H9 (cell line): ENCODE measurements around the gene ABCC3. TPM values are rescaled to one million over a fixed set of nuclear protein-coding genes. Genes with fewer than 3 reads are reported as not detected.

ENCODE experiments used
- DNase-seq: peaks from one replicate; pipeline ENCODE4 v3.0.0-alpha.2; 2017
- H2AFZ ChIP-seq: one replicate; pipeline ENCODE4 v1.6.1; 2013; ENCODE audit warnings: mild to moderate bottlenecking, low read length, control low read depth, moderate library complexity
- H2AK5ac ChIP-seq: 2 replicates; pipeline ENCODE4 v1.6.1; 2013; ENCODE audit warnings: low read length, control low read depth, mixed read lengths; ENCODE audit not compliant: insufficient read length
- H2BK120ac ChIP-seq: one replicate; pipeline ENCODE4 v1.6.1; 2013; ENCODE audit warnings: low read depth, mild to moderate bottlenecking, low read length, control low read depth, inconsistent platforms; ENCODE audit not compliant: poor library complexity, severe bottlenecking
- H2BK12ac ChIP-seq: 2 replicates; pipeline ENCODE4 v1.6.1; 2013; ENCODE audit warnings: low read length, control low read depth, mixed read lengths, low read depth; ENCODE audit not compliant: insufficient read length
- H2BK15ac ChIP-seq: 2 replicates; pipeline ENCODE4 v1.6.1; 2013; ENCODE audit warnings: low read depth, low read length, control low read depth
- H2BK20ac ChIP-seq: one replicate; pipeline ENCODE4 v1.6.1; 2013; ENCODE audit warnings: low read depth, mild to moderate bottlenecking, low read length, control low read depth, inconsistent platforms; ENCODE audit not compliant: poor library complexity, severe bottlenecking
- H2BK5ac ChIP-seq: 2 replicates; pipeline ENCODE4 v1.6.1; 2013; ENCODE audit warnings: low read length, control low read depth, mixed read lengths; ENCODE audit not compliant: insufficient read length
- H3K14ac ChIP-seq: 2 replicates; pipeline ENCODE4 v1.6.1; 2013; ENCODE audit warnings: low read length, control low read depth; ENCODE audit not compliant: insufficient read depth
- H3K18ac ChIP-seq: 2 replicates; pipeline ENCODE4 v1.6.1; 2013; ENCODE audit warnings: low read depth, mild to moderate bottlenecking, mixed read lengths, low read length, control low read depth; ENCODE audit not compliant: insufficient read length
- H3K23ac ChIP-seq: 2 replicates; pipeline ENCODE4 v1.6.1; 2013; ENCODE audit warnings: low read length, control low read depth, mixed read lengths, low read depth; ENCODE audit not compliant: insufficient read length
- H3K23me2 ChIP-seq: 2 replicates; pipeline ENCODE4 v1.6.1; 2013; ENCODE audit warnings: low read depth, mild to moderate bottlenecking, mixed read lengths, low read length, control low read depth; ENCODE audit not compliant: insufficient read length, poor library complexity, severe bottlenecking
- H3K27ac ChIP-seq: 2 replicates; pipeline ENCODE4 v1.5.1; 2013; ENCODE audit warnings: low read length, control low read depth, mixed read lengths, low read depth; ENCODE audit not compliant: insufficient read length
- H3K27me3 ChIP-seq: 2 replicates; pipeline ENCODE4 v1.6.1; 2013; ENCODE audit warnings: low read length, control low read depth, inconsistent platforms; ENCODE audit not compliant: insufficient read depth
- H3K4ac ChIP-seq: 2 replicates; pipeline ENCODE4 v1.6.1; 2013; ENCODE audit warnings: low read depth, mild to moderate bottlenecking, control low read depth, inconsistent platforms, low read length, moderate library complexity
- H3K4me1 ChIP-seq: 2 replicates; pipeline ENCODE4 v1.6.1; 2013; ENCODE audit warnings: low read length, control low read depth, inconsistent platforms; ENCODE audit not compliant: insufficient read depth
- H3K4me2 ChIP-seq: 2 replicates; pipeline ENCODE4 v1.6.1; 2013; ENCODE audit warnings: low read length, control low read depth, mixed read lengths; ENCODE audit not compliant: insufficient read length, insufficient read depth
- H3K56ac ChIP-seq: 2 replicates; pipeline ENCODE4 v1.6.1; 2013; ENCODE audit warnings: low read depth, mild to moderate bottlenecking, mixed read lengths, low read length, control low read depth; ENCODE audit not compliant: insufficient read length
- H3K79me1 ChIP-seq: 2 replicates; pipeline ENCODE4 v1.6.1; 2013; ENCODE audit warnings: low read depth, mild to moderate bottlenecking, moderate library complexity, low read length, control low read depth, inconsistent platforms; ENCODE audit not compliant: insufficient read depth, poor library complexity, severe bottlenecking
- H3K79me2 ChIP-seq: 2 replicates; pipeline ENCODE4 v1.6.1; 2013; ENCODE audit warnings: low read length, control low read depth, inconsistent platforms; ENCODE audit not compliant: insufficient read depth
- H3K9ac ChIP-seq: 2 replicates; pipeline ENCODE4 v1.6.1; 2013; ENCODE audit warnings: low read length, control low read depth, mixed read lengths; ENCODE audit not compliant: insufficient read length; ENCODE audit errors: extremely low read depth
- H3K9me3 ChIP-seq: one replicate; pipeline ENCODE4 v1.6.1; 2013; ENCODE audit warnings: low read depth, low read length, inconsistent platforms; ENCODE audit not compliant: control insufficient read depth
- H3T11ph ChIP-seq: one replicate; pipeline ENCODE4 v1.6.1; 2013; ENCODE audit warnings: mild to moderate bottlenecking, low read length, control low read depth, inconsistent platforms
- H4K20me1 ChIP-seq: one replicate; pipeline ENCODE4 v1.6.1; 2013; ENCODE audit not compliant: control insufficient read depth, insufficient read length, insufficient read depth
- H4K5ac ChIP-seq: 2 replicates; pipeline ENCODE4 v1.6.1; 2013; ENCODE audit warnings: low read depth, mild to moderate bottlenecking, mixed read lengths, low read length, control low read depth; ENCODE audit not compliant: insufficient read length
- H4K8ac ChIP-seq: replicated peaks from 2 replicates; pipeline ENCODE4 v1.6.1; 2013; ENCODE audit warnings: low read length, control low read depth, mixed read lengths, low read depth; ENCODE audit not compliant: insufficient read length
- H4K91ac ChIP-seq: 2 replicates; pipeline ENCODE4 v1.6.1; 2013; ENCODE audit warnings: low read depth, mild to moderate bottlenecking, moderate library complexity, mixed read lengths, low read length, control low read depth; ENCODE audit not compliant: insufficient read length
- H3K27ac Mint-ChIP-seq, 3 experiments: 2 replicates in 2 of 3; 3 replicates in 1 of 3; pipeline ENCODE4 v1.8.0; 2020 to 2021; ENCODE audit warnings: mixed read lengths in 3 of 3, mild to moderate bottlenecking in 1 of 3, moderate library complexity in 1 of 3
- H3K27me3 Mint-ChIP-seq: 2 replicates; pipeline ENCODE4 v1.8.0; 2021; ENCODE audit warnings: low read depth, mild to moderate bottlenecking, moderate library complexity, mixed read lengths
- H3K36me3 Mint-ChIP-seq, 3 experiments: 2 replicates in 2 of 3; 3 replicates in 1 of 3; pipeline ENCODE4 v1.8.0; 2020 to 2021; ENCODE audit warnings: low read depth in 3 of 3, mixed read lengths in 3 of 3; ENCODE audit not compliant: insufficient read depth in 1 of 3
- H3K4me1 Mint-ChIP-seq, 2 experiments: 2 replicates each; pipeline ENCODE4 v1.8.0; 2020; ENCODE audit warnings: mixed read lengths in 2 of 2
- H3K4me3 Mint-ChIP-seq, 2 experiments: 2 replicates in 1 of 2; 3 replicates in 1 of 2; pipeline ENCODE4 v1.8.0; 2020 to 2021; ENCODE audit warnings: mild to moderate bottlenecking in 2 of 2, mixed read lengths in 2 of 2, moderate library complexity in 1 of 2
- H3K9me3 Mint-ChIP-seq, 2 experiments: 2 replicates in 1 of 2; 3 replicates in 1 of 2; pipeline ENCODE4 v1.8.0; 2020; ENCODE audit warnings: mild to moderate bottlenecking in 2 of 2, mixed read lengths in 2 of 2, moderate library complexity in 1 of 2
- WGBS: extraction: QIAGEN DNeasy Blood & Tissue Kit; methylation state at CpG from one replicate; pipeline ENCODE4 v1.1.7; 2013; ENCODE audit warnings: missing lambda C conversion rate, low lambda C conversion rate, mixed read lengths; ENCODE audit not compliant: insufficient read length; ENCODE audit errors: extremely low coverage; 5-methylcytosine and 5-hydroxymethylcytosine counted together
- total RNA-seq: library from RNA; stranded (reverse); gene quantifications from 2 replicates; pipeline ENCODE4 v1.2.1, GENCODE V29; 2021
- TF ChIP-seq, protein P1 (sequence below): fragments of 200-600 bp; sonication (generic); conservative IDR thresholded peaks from 3 replicates; pipeline ENCODE4 v1.8.0; 2021; ENCODE audit warnings: antibody characterized with exemption, mild to moderate bottlenecking

The ABCC3 gene
- total RNA-seq, 1 experiment from 2014 or later = 0.31 TPM

DNA sequence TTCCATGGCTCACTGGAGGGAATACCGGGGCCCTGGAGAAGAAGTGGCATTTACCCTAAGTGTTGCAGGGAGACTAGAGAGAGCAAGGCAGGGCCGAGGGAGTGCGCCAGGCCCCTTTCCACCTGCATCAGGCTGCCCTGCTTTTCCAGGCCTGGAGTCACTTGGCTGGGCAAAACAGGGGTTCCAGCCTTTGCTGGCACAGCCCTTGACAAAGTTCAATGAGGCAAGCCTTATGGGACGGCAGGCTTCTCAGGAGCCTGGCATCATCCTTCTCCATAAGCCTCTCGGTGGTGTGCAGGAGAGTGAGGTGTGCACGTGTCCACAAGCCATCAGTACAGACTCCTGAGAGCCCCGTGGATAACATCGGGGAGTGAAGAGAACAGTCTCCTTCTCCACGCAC lies 47.1 kb upstream of the ABCC3 start:
- no peak overlapping the region for H3T11ph ChIP-seq
- no peaks in the 10 kb centered on the region for H3K9me3 Mint-ChIP-seq
- H3K36me3 Mint-ChIP-seq = peaks cover 0 to 2% (median 0%) of the 10 kb centered on the region in 3 experiments; a peak in 2 of 7 replicates
- no peak overlapping the region for H4K5ac ChIP-seq
- no peaks in the 10 kb centered on the region for H3K79me1 ChIP-seq
- peaks cover 16% of the 10 kb centered on the region for H3K27me3 Mint-ChIP-seq
- no peaks in the 10 kb centered on the region for H3K4me1 ChIP-seq
- H3K4me2 ChIP-seq = no peak overlapping the region
- no peak overlapping the region for H2BK12ac ChIP-seq
- H3K9ac ChIP-seq = no peak overlapping the region
- H2BK15ac ChIP-seq = no peak overlapping the region
- H2BK20ac ChIP-seq = no peak overlapping the region
- no peak overlapping the region for H3K56ac ChIP-seq
- no peak overlapping the region for H3K4me3 Mint-ChIP-seq
- no peak overlapping the region for H3K4ac ChIP-seq
- peaks cover 30 to 47% of the 10 kb centered on the region in 2 experiments for H3K4me1 Mint-ChIP-seq
- no peaks in the 10 kb centered on the region for H3K79me2 ChIP-seq
- H2BK120ac ChIP-seq = no peak overlapping the region
- H3K27ac Mint-ChIP-seq = peak overlapping the region in 1 of 3 experiments; percentile 56; a peak in 2 of 7 replicates
- H3K27ac ChIP-seq = no peak overlapping the region
- no peak overlapping the region for H3K18ac ChIP-seq
- H3K23me2 ChIP-seq = no peaks in the 10 kb centered on the region
- H4K91ac ChIP-seq = no peak overlapping the region
- H3K14ac ChIP-seq = no peak overlapping the region
- no peak overlapping the region for H2BK5ac ChIP-seq
- no peaks in the 10 kb centered on the region for H3K9me3 ChIP-seq
- TF ChIP-seq, protein P1, sequence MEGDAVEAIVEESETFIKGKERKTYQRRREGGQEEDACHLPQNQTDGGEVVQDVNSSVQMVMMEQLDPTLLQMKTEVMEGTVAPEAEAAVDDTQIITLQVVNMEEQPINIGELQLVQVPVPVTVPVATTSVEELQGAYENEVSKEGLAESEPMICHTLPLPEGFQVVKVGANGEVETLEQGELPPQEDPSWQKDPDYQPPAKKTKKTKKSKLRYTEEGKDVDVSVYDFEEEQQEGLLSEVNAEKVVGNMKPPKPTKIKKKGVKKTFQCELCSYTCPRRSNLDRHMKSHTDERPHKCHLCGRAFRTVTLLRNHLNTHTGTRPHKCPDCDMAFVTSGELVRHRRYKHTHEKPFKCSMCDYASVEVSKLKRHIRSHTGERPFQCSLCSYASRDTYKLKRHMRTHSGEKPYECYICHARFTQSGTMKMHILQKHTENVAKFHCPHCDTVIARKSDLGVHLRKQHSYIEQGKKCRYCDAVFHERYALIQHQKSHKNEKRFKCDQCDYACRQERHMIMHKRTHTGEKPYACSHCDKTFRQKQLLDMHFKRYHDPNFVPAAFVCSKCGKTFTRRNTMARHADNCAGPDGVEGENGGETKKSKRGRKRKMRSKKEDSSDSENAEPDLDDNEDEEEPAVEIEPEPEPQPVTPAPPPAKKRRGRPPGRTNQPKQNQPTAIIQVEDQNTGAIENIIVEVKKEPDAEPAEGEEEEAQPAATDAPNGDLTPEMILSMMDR = no peak
- DNase-seq = no peak
- H4K8ac ChIP-seq = no peak overlapping the region
- H4K20me1 ChIP-seq = no peaks in the 10 kb centered on the region
- WGBS = no CpG with 5 or more reads among the region's 9 CpGs
- H2AFZ ChIP-seq = no peak overlapping the region
- H3K27me3 ChIP-seq = no peaks in the 10 kb centered on the region
- no peak overlapping the region for H3K23ac ChIP-seq
- no peak overlapping the region for H2AK5ac ChIP-seq
